SKM-1 (cell line): ENCODE results near the gene BCL3.
"Not testable (repeated sequence)": the region's sequence is repeated elsewhere in the genome, so short reads cannot be mapped to it uniquely, and the experiment has no call there.

Source experiments
- DNase-seq: peaks from one replicate; lab custom pipeline; 2025; ENCODE audit not compliant: unreplicated experiment; lab: John Stamatoyannopoulos, UW

The BCL3 gene

GRCh38 chr19:44720945-44721344 is 27.6 kb upstream of the BCL3 start:
- DNase-seq = no peak

GRCh38 chr19:44721369-44721768 is 27.1 kb upstream of the BCL3 start:
- not testable (repeated sequence) for DNase-seq

- peak; percentile 46 for DNase-seq
Observed at GRCh38 chr19:44722131-44723121, 26.1 kb upstream of the BCL3 start.

GRCh38 chr19:44723299-44723951 is 25.1 kb upstream of the BCL3 start:
- no peak for DNase-seq

GRCh38 chr19:44723952-44724319 is 24.6 kb upstream of the BCL3 start:
- DNase-seq = peak; percentile 19

- no peak for DNase-seq
Observed at GRCh38 chr19:44725251-44725650, 23.3 kb upstream of the BCL3 start.

GRCh38 chr19:44725684-44726083 is 22.8 kb upstream of the BCL3 start:
- no peak for DNase-seq

GRCh38 chr19:44726465-44726864 is 22.0 kb upstream of the BCL3 start:
- no peak for DNase-seq

- DNase-seq = no peak
Observed at GRCh38 chr19:44728178-44728577, 20.3 kb upstream of the BCL3 start.

- DNase-seq = no peak
Observed at GRCh38 chr19:44729516-44730033, 18.9 kb upstream of the BCL3 start.

- no peak for DNase-seq
Observed at GRCh38 chr19:44731081-44731480, 17.4 kb upstream of the BCL3 start.

GRCh38 chr19:44731622-44732021 is 16.9 kb upstream of the BCL3 start:
- no peak for DNase-seq

- no peak for DNase-seq
Observed at GRCh38 chr19:44732235-44733014, 16.1 kb upstream of the BCL3 start.

- no peak for DNase-seq
Observed at GRCh38 chr19:44734357-44734756, 14.2 kb upstream of the BCL3 start.

- DNase-seq = no peak
Observed at GRCh38 chr19:44735011-44735410, 13.5 kb upstream of the BCL3 start.

GRCh38 chr19:44737238-44738071 is 11.1 kb upstream of the BCL3 start:
- no peak for DNase-seq

- DNase-seq = no peak
Observed at GRCh38 chr19:44738136-44738535, 10.4 kb upstream of the BCL3 start.

- no peak for DNase-seq
Observed at GRCh38 chr19:44738603-44739558, 9.6 kb upstream of the BCL3 start.

- no peak for DNase-seq
Observed at GRCh38 chr19:44740351-44740824, 8.1 kb upstream of the BCL3 start.
